MG63 (cell line): ENCODE results near the gene KCNH1. TPM values are rescaled to one million over a fixed set of nuclear protein-coding genes. Genes with fewer than 3 reads are reported as not detected.
"Not testable (repeated sequence)": the region's sequence is repeated elsewhere in the genome, so short reads cannot be mapped to it uniquely, and the experiment has no call there.

ENCODE experiments used
- DNase-seq: peaks from one replicate; pipeline ENCODE4 v3.0.0-alpha.2; 2020
- H3K27me3 ChIP-seq: fragments of 250-450 bp; sonication (Bioruptor Pico); 2 replicates; pipeline ENCODE4 v1.5.1; 2020; ENCODE audit warnings: mild to moderate bottlenecking, moderate library complexity
- H3K36me3 ChIP-seq: fragments of 250-450 bp; sonication (Bioruptor Pico); 2 replicates; pipeline ENCODE4 v1.5.1; 2020; ENCODE audit warnings: mild to moderate bottlenecking, moderate library complexity
- H3K4me3 ChIP-seq: fragments of 250-450 bp; sonication (Bioruptor Pico); 2 replicates; pipeline ENCODE4 v1.5.1; 2020; ENCODE audit warnings: mild to moderate bottlenecking, moderate library complexity
- H3K9me3 ChIP-seq: fragments of 250-450 bp; sonication (Bioruptor Pico); 2 replicates; pipeline ENCODE4 v1.5.1; 2020; ENCODE audit warnings: mild to moderate bottlenecking, moderate library complexity
- total RNA-seq: library from RNA; depleted of rRNA; stranded (reverse); fragments of >200 nt; shearing (Covaris generic); gene quantifications from 2 replicates; pipeline ENCODE4 v1.2.3, GENCODE V29; 2014; ENCODE audit warnings: low replicate concordance

The KCNH1 gene
- total RNA-seq, 1 experiment from 2014 or later: not detected

- Histone ChIP-seq H3K9me3 (no peaks in the 10 kb centered on the region), H3K27me3 (no peaks in the 10 kb centered on the region), H3K4me3 (no peak overlapping the region), H3K36me3 (no peaks in the 10 kb centered on the region)
- DNase-seq: no peak
Observed at GRCh38 chr1:210662291-210663050, 471.5 kb downstream of the KCNH1 start.

- H3K36me3 ChIP-seq, H3K27me3 ChIP-seq, H3K4me3 ChIP-seq, H3K9me3 ChIP-seq, DNase-seq: not testable (repeated sequence)
Observed at GRCh38 chr1:210661520-210661919, 472.4 kb downstream of the KCNH1 start.

GRCh38 chr1:210657806-210658205 lies 476.1 kb downstream of the KCNH1 start:
- no peak for DNase-seq
- no peak overlapping the region for H3K4me3 ChIP-seq
- H3K36me3 ChIP-seq: no peaks in the 10 kb centered on the region
- no peaks in the 10 kb centered on the region for H3K27me3 ChIP-seq
- no peaks in the 10 kb centered on the region for H3K9me3 ChIP-seq

GRCh38 chr1:210655511-210655910 lies 478.4 kb downstream of the KCNH1 start:
- H3K4me3 ChIP-seq: no peak overlapping the region
- H3K9me3 ChIP-seq: no peaks in the 10 kb centered on the region
- H3K27me3 ChIP-seq: no peaks in the 10 kb centered on the region
- DNase-seq: no peak
- H3K36me3 ChIP-seq: no peaks in the 10 kb centered on the region

- DNase-seq: peak; percentile 6
- Histone ChIP-seq H3K9me3 (no peaks in the 10 kb centered on the region), H3K36me3 (no peaks in the 10 kb centered on the region), H3K27me3 (no peaks in the 10 kb centered on the region), H3K4me3 (no peak overlapping the region)
Observed at GRCh38 chr1:210654176-210654981, 479.6 kb downstream of the KCNH1 start.

GRCh38 chr1:210653771-210654170 lies 480.2 kb downstream of the KCNH1 start:
- no peaks in the 10 kb centered on the region for H3K36me3 ChIP-seq
- no peak for DNase-seq
- H3K27me3 ChIP-seq: no peaks in the 10 kb centered on the region
- H3K4me3 ChIP-seq: no peak overlapping the region
- H3K9me3 ChIP-seq: no peaks in the 10 kb centered on the region

GRCh38 chr1:210652329-210652954 lies 481.5 kb downstream of the KCNH1 start:
- Histone ChIP-seq H3K4me3 (no peak overlapping the region), H3K27me3 (no peaks in the 10 kb centered on the region), H3K36me3 (no peaks in the 10 kb centered on the region), H3K9me3 (no peaks in the 10 kb centered on the region)
- no peak for DNase-seq

GRCh38 chr1:210650403-210650802 lies 483.5 kb downstream of the KCNH1 start:
- Histone ChIP-seq H3K27me3 (no peaks in the 10 kb centered on the region), H3K9me3 (no peaks in the 10 kb centered on the region), H3K4me3 (no peak overlapping the region), H3K36me3 (no peaks in the 10 kb centered on the region)
- DNase-seq: no peak

GRCh38 chr1:210648588-210649269 lies 485.2 kb downstream of the KCNH1 start:
- H3K9me3 ChIP-seq: no peaks in the 10 kb centered on the region
- no peaks in the 10 kb centered on the region for H3K36me3 ChIP-seq
- H3K4me3 ChIP-seq: no peak overlapping the region
- no peaks in the 10 kb centered on the region for H3K27me3 ChIP-seq
- DNase-seq: no peak

- no peaks in the 10 kb centered on the region for H3K9me3 ChIP-seq
- peak; percentile 9 for DNase-seq
- no peaks in the 10 kb centered on the region for H3K36me3 ChIP-seq
Observed at GRCh38 chr1:210647406-210648333, 486.3 kb downstream of the KCNH1 start.

GRCh38 chr1:210646258-210646616 lies 487.7 kb downstream of the KCNH1 start:
- Histone ChIP-seq H3K27me3 (no peaks in the 10 kb centered on the region), H3K9me3 (no peaks in the 10 kb centered on the region), H3K36me3 (no peaks in the 10 kb centered on the region), H3K4me3 (no peak overlapping the region)
- no peak for DNase-seq

More at GRCh38 chr1:210647406-210648333, 486.3 kb downstream of the KCNH1 start:
- H3K4me3 ChIP-seq: no peak overlapping the region
- no peaks in the 10 kb centered on the region for H3K27me3 ChIP-seq

- Histone ChIP-seq H3K27me3 (no peaks in the 10 kb centered on the region), H3K4me3 (no peak overlapping the region), H3K9me3 (no peaks in the 10 kb centered on the region), H3K36me3 (no peaks in the 10 kb centered on the region)
- DNase-seq: no peak
Observed at GRCh38 chr1:210645582-210646257, 488.2 kb downstream of the KCNH1 start.

GRCh38 chr1:210641582-210641981 lies 492.4 kb downstream of the KCNH1 start:
- Histone ChIP-seq H3K4me3 (no peak overlapping the region), H3K36me3 (no peaks in the 10 kb centered on the region), H3K27me3 (no peaks in the 10 kb centered on the region)

GRCh38 chr1:210635108-210635507 lies 498.8 kb downstream of the KCNH1 start:
- H3K9me3 ChIP-seq: no peaks in the 10 kb centered on the region
- H3K4me3 ChIP-seq: no peak overlapping the region
- H3K27me3 ChIP-seq: no peaks in the 10 kb centered on the region
- no peak for DNase-seq
- H3K36me3 ChIP-seq: no peaks in the 10 kb centered on the region

More at GRCh38 chr1:210641582-210641981, 492.4 kb downstream of the KCNH1 start:
- H3K9me3 ChIP-seq: no peaks in the 10 kb centered on the region
- no peak for DNase-seq

- DNase-seq: no peak
- Histone ChIP-seq H3K9me3 (no peaks in the 10 kb centered on the region), H3K36me3 (no peaks in the 10 kb centered on the region), H3K27me3 (no peaks in the 10 kb centered on the region), H3K4me3 (no peak overlapping the region)
Observed at GRCh38 chr1:210633636-210634035, 500.3 kb downstream of the KCNH1 start.
